Activated CD4-positive, alpha-beta memory T cell treated with anti-CD3 and anti-CD28 coated beads, Interleukin-2, amount 10 ng/mL, durations not matched to agents 7 days and 5 days (primary cell): ENCODE results near the gene S100A14. TPM values are rescaled to one million over a fixed set of nuclear protein-coding genes. Genes with fewer than 3 reads are reported as not detected.

ENCODE experiments used
- CTCF ChIA-PET: fragments of 350-600 bp; sonication (Branson Sonifier 250); formaldehyde crosslinking; loops from one replicate; lab custom pipeline; 2021; ENCODE audit warnings: antibody characterized with exemption, inconsistent platforms; lab: Charles Lee
- POLR2A ChIA-PET: fragments of 350-600 bp; sonication (Branson Sonifier 250); formaldehyde crosslinking; loops from one replicate; lab custom pipeline; 2021; ENCODE audit warnings: antibody characterized with exemption; lab: Charles Lee
- DNase-seq: peaks from one replicate; pipeline ENCODE4 v3.0.0-alpha.2; 2020
- H3K27ac Mint-ChIP-seq: one replicate; pipeline ENCODE4 v1.8.0; 2021; ENCODE audit warnings: mild to moderate bottlenecking, mixed read lengths
- H3K27me3 Mint-ChIP-seq: one replicate; pipeline ENCODE4 v1.8.0; 2021; ENCODE audit warnings: mixed read lengths
- H3K36me3 Mint-ChIP-seq: one replicate; pipeline ENCODE4 v1.8.0; 2021; ENCODE audit warnings: low read depth, mixed read lengths
- H3K4me1 Mint-ChIP-seq: one replicate; pipeline ENCODE4 v1.8.0; 2021; ENCODE audit warnings: mixed read lengths
- H3K4me3 Mint-ChIP-seq: one replicate; pipeline ENCODE4 v1.8.0; 2021; ENCODE audit warnings: mild to moderate bottlenecking, mixed read lengths
- H3K9me3 Mint-ChIP-seq: one replicate; pipeline ENCODE4 v1.8.0; 2021; ENCODE audit warnings: mixed read lengths
- total RNA-seq, 2 experiments: library from RNA; stranded (reverse); gene quantifications; one replicate each; pipeline ENCODE4 v1.2.3, GENCODE V29; 2021

Gene S100A14
- total RNA-seq, 2 experiments from 2014 or later: not detected

GRCh38 chr1:153612755-153613331, 3.3 kb downstream of the S100A14 start, which contains the start of gene S100A16:
S100A16 (minus strand) TSS chr1:153613137; CDS start chr1:153608151, 4,986 bp downstream.
- Mint-ChIP-seq H3K36me3 (no peaks in the 10 kb centered on the region), H3K4me3 (no peak within 1 kb of the TSS), H3K27me3 (no peaks in the 10 kb centered on the region), H3K27ac (no peak within 1 kb of the TSS), H3K4me1 (peaks cover 4% of the 10 kb centered on the region), H3K9me3 (no peaks in the 10 kb centered on the region)
- ChIA-PET POLR2A (no interaction called here), CTCF (interaction anchor here (1.8 kb wide), 1 partner anchor 9 kb away, joined by 6 read pairs; no protein-coding TSS in a partner anchor)
- DNase-seq: no peak

- ChIA-PET CTCF (interaction anchor here (0.7 to 1.8 kb wide), 3 partner anchors 9 to 101 kb away, joined by 3 to 6 read pairs (median 3); no protein-coding TSS in a partner anchor), POLR2A (no interaction called here)
- no peaks in the 10 kb centered on the region for H3K4me1 Mint-ChIP-seq
- no peak overlapping the region for H3K27ac Mint-ChIP-seq
- H3K27me3 Mint-ChIP-seq: no peaks in the 10 kb centered on the region
- no peaks in the 10 kb centered on the region for H3K36me3 Mint-ChIP-seq
- no peak overlapping the region for H3K4me3 Mint-ChIP-seq
- H3K9me3 Mint-ChIP-seq: no peaks in the 10 kb centered on the region
- no peak for DNase-seq
Observed at GRCh38 chr1:153612111-153612754, 3.9 kb downstream of the S100A14 start.

- Mint-ChIP-seq H3K27me3 (no peaks in the 10 kb centered on the region), H3K9me3 (no peaks in the 10 kb centered on the region), H3K4me1 (no peaks in the 10 kb centered on the region), H3K27ac (no peak overlapping the region), H3K4me3 (no peak overlapping the region), H3K36me3 (no peaks in the 10 kb centered on the region)
- ChIA-PET POLR2A (no interaction called here), CTCF (interaction anchor here (0.8 to 1.8 kb wide), 2 partner anchors 10 to 101 kb away, joined by 3 to 6 read pairs; no protein-coding TSS in a partner anchor)
- DNase-seq: no peak
Observed at GRCh38 chr1:153611356-153611755, 4.8 kb downstream of the S100A14 start.

- H3K4me3 Mint-ChIP-seq: no peak overlapping the region
- no peak overlapping the region for H3K27ac Mint-ChIP-seq
- no peaks in the 10 kb centered on the region for H3K9me3 Mint-ChIP-seq
- no peaks in the 10 kb centered on the region for H3K36me3 Mint-ChIP-seq
- ChIA-PET POLR2A (no interaction called here), CTCF (no interaction called here)
- no peaks in the 10 kb centered on the region for H3K4me1 Mint-ChIP-seq
- no peak for DNase-seq
- no peaks in the 10 kb centered on the region for H3K27me3 Mint-ChIP-seq
Observed at GRCh38 chr1:153610811-153611301, 5.3 kb downstream of the S100A14 start.

GRCh38 chr1:153610334-153610733, 5.8 kb downstream of the S100A14 start:
- no peak overlapping the region for H3K27ac Mint-ChIP-seq
- H3K27me3 Mint-ChIP-seq: no peaks in the 10 kb centered on the region
- ChIA-PET POLR2A (no interaction called here), CTCF (no interaction called here)
- no peak overlapping the region for H3K4me3 Mint-ChIP-seq
- no peaks in the 10 kb centered on the region for H3K9me3 Mint-ChIP-seq
- H3K36me3 Mint-ChIP-seq: no peaks in the 10 kb centered on the region
- H3K4me1 Mint-ChIP-seq: no peaks in the 10 kb centered on the region
- DNase-seq: no peak

- Mint-ChIP-seq H3K27me3 (peaks cover 3% of the 10 kb centered on the region), H3K4me3 (no peak overlapping the region), H3K36me3 (no peaks in the 10 kb centered on the region), H3K27ac (no peak overlapping the region), H3K9me3 (no peaks in the 10 kb centered on the region), H3K4me1 (no peaks in the 10 kb centered on the region)
- ChIA-PET CTCF (interaction anchor here (0.6 kb wide), 1 partner anchor 19 kb away, joined by 3 read pairs; no protein-coding TSS in a partner anchor), POLR2A (no interaction called here)
- DNase-seq: no peak
Observed at GRCh38 chr1:153609585-153609907, 6.6 kb downstream of the S100A14 start.

GRCh38 chr1:153608742-153609584, 7.2 kb downstream of the S100A14 start:
- POLR2A ChIA-PET: no interaction called here
- CTCF ChIA-PET: interaction anchor here (0.6 to 2.8 kb wide), 2 partner anchors 8 to 19 kb away, joined by 3 to 13 read pairs; partner anchors contain the start of gene S100A14
- H3K9me3 Mint-ChIP-seq: no peaks in the 10 kb centered on the region
- no peak overlapping the region for H3K4me3 Mint-ChIP-seq
- no peaks in the 10 kb centered on the region for H3K4me1 Mint-ChIP-seq
- no peaks in the 10 kb centered on the region for H3K36me3 Mint-ChIP-seq
- peaks cover 3% of the 10 kb centered on the region for H3K27me3 Mint-ChIP-seq
- no peak overlapping the region for H3K27ac Mint-ChIP-seq
- no peak for DNase-seq

GRCh38 chr1:153608089-153608682, 7.9 kb downstream of the S100A14 start:
- no peaks in the 10 kb centered on the region for H3K9me3 Mint-ChIP-seq
- H3K27me3 Mint-ChIP-seq: peaks cover 3% of the 10 kb centered on the region
- H3K36me3 Mint-ChIP-seq: no peaks in the 10 kb centered on the region
- no peak overlapping the region for H3K27ac Mint-ChIP-seq
- no peak for DNase-seq
- ChIA-PET POLR2A (no interaction called here), CTCF (interaction anchor here (2.8 kb wide), 1 partner anchor 9 kb away, joined by 13 read pairs; the partner anchor contains the start of gene S100A14)
- no peaks in the 10 kb centered on the region for H3K4me1 Mint-ChIP-seq
- no peak overlapping the region for H3K4me3 Mint-ChIP-seq

- no peaks in the 10 kb centered on the region for H3K9me3 Mint-ChIP-seq
- no peaks in the 10 kb centered on the region for H3K4me1 Mint-ChIP-seq
- DNase-seq: no peak
- ChIA-PET POLR2A (no interaction called here), CTCF (interaction anchor here (2.8 kb wide), 1 partner anchor 10 kb away, joined by 13 read pairs; the partner anchor contains the start of gene S100A14)
- no peak overlapping the region for H3K27ac Mint-ChIP-seq
- no peaks in the 10 kb centered on the region for H3K36me3 Mint-ChIP-seq
- H3K4me3 Mint-ChIP-seq: no peak overlapping the region
- H3K27me3 Mint-ChIP-seq: peaks cover 3% of the 10 kb centered on the region
Observed at GRCh38 chr1:153607381-153607780, 8.7 kb downstream of the S100A14 start.

GRCh38 chr1:153606194-153606593, 9.9 kb downstream of the S100A14 start:
- no peak overlapping the region for H3K4me3 Mint-ChIP-seq
- no peaks in the 10 kb centered on the region for H3K9me3 Mint-ChIP-seq
- H3K27ac Mint-ChIP-seq: no peak overlapping the region
- ChIA-PET CTCF (interaction anchor here (2.8 kb wide), 1 partner anchor 11 kb away, joined by 13 read pairs; the partner anchor contains the start of gene S100A14), POLR2A (no interaction called here)
- DNase-seq: no peak
- H3K4me1 Mint-ChIP-seq: no peaks in the 10 kb centered on the region
- peaks cover 3% of the 10 kb centered on the region for H3K27me3 Mint-ChIP-seq
- no peaks in the 10 kb centered on the region for H3K36me3 Mint-ChIP-seq

GRCh38 chr1:153602749-153603148, 13.4 kb downstream of the S100A14 start:
- H3K36me3 Mint-ChIP-seq: no peaks in the 10 kb centered on the region
- ChIA-PET POLR2A (interaction anchor here (1.1 kb wide), 1 partner anchor 25 kb away, joined by 3 read pairs; no protein-coding TSS in a partner anchor), CTCF (no interaction called here)
- peaks cover 3% of the 10 kb centered on the region for H3K27me3 Mint-ChIP-seq
- no peak overlapping the region for H3K27ac Mint-ChIP-seq
- no peak for DNase-seq
- H3K9me3 Mint-ChIP-seq: no peaks in the 10 kb centered on the region
- no peak overlapping the region for H3K4me3 Mint-ChIP-seq
- H3K4me1 Mint-ChIP-seq: peaks cover 9% of the 10 kb centered on the region

GRCh38 chr1:153599847-153600246, 16.3 kb downstream of the S100A14 start:
- H3K4me1 Mint-ChIP-seq: peaks cover 18% of the 10 kb centered on the region
- POLR2A ChIA-PET: interaction anchor here (1.4 kb wide), 1 partner anchor 128 kb away, joined by 4 read pairs; the partner anchor contains the start of gene INTS3
- no peak for DNase-seq
- no peak overlapping the region for H3K27ac Mint-ChIP-seq
- no peaks in the 10 kb centered on the region for H3K9me3 Mint-ChIP-seq
- no peak overlapping the region for H3K4me3 Mint-ChIP-seq
- H3K36me3 Mint-ChIP-seq: no peaks in the 10 kb centered on the region
- H3K27me3 Mint-ChIP-seq: no peaks in the 10 kb centered on the region
- CTCF ChIA-PET: interaction anchor here (0.7 to 0.9 kb wide), 2 partner anchors 32 to 89 kb away, joined by 3 read pairs; no protein-coding TSS in a partner anchor
